Tibial nerve (tissue), 4 donors: Measurements from ENCODE around the gene ZBTB43.

Source experiments
- CTCF ChIP-seq, 5 experiments: fragments of 200-600 bp in 3 of 5; fragments of 450-650 bp in 2 of 5; sonication (generic) in 3 of 5; IDR thresholded peaks; one replicate each; pipeline ENCODE4 v1.5.1; 2016 to 2019; ENCODE audit warnings: antibody characterized with exemption in 5 of 5, mild to moderate bottlenecking in 3 of 5, moderate library complexity in 2 of 5
- EP300 ChIP-seq, 2 donors: sonication (generic); formaldehyde crosslinking; IDR thresholded peaks; one replicate each; pipeline ENCODE4 v1.6.1; 2017; ENCODE audit warnings: antibody characterized with exemption in 2 of 2, mild to moderate bottlenecking in 1 of 2
- POLR2A ChIP-seq, 2 donors: fragments of 450-650 bp; IDR thresholded peaks; one replicate each; pipeline ENCODE4 v1.6.1; 2017; ENCODE audit warnings: antibody characterized with exemption in 2 of 2, mild to moderate bottlenecking in 2 of 2, moderate library complexity in 2 of 2

- no peak for TF ChIP-seq CTCF (IDR thresholded peaks at IDR 0.05)
- TF ChIP-seq POLR2A (IDR thresholded peaks at IDR 0.05) = no peak
- no peak for TF ChIP-seq EP300 (IDR thresholded peaks at IDR 0.05)
Observed at GRCh38 chr9:126880226-126880946, 75.5 kb downstream of the ZBTB43 start.
